HepG2 (cell line): Measurements from ENCODE around the gene DHX30. TPM values are rescaled to one million over a fixed set of nuclear protein-coding genes. Genes with fewer than 3 reads are reported as not detected.

Experiments used
- AKNA ChIP-seq: sonication (generic); formaldehyde crosslinking; IDR thresholded peaks from 2 replicates; pipeline ENCODE4 v1.4.0; 2020; ENCODE audit warnings: missing genetic modification reagents, borderline replicate concordance
- ARNT2 ChIP-seq: sonication (generic); formaldehyde crosslinking; IDR thresholded peaks from 2 replicates; pipeline ENCODE4 v1.8.0; 2022; ENCODE audit warnings: mild to moderate bottlenecking, low read depth, missing genetic modification reagents, moderate library complexity
- ATF4 ChIP-seq, 2 experiments: fragments of 450-650 bp in 1 of 2; sonication (generic) in 1 of 2; formaldehyde crosslinking; IDR thresholded peaks; 2 replicates each; pipeline versions ENCODE4 v1.5.0 to v1.8.0; 2020 to 2022; ENCODE audit warnings: mild to moderate bottlenecking in 1 of 2, missing genetic modification reagents in 1 of 2
- CEBPB ChIP-seq: IDR thresholded peaks from 2 replicates; pipeline ENCODE4 v1.6.1; 2011; ENCODE audit warnings: low read depth, low read length, improper control_type of control experiment, borderline replicate concordance
- ESRRA ChIP-seq: sonication (generic); formaldehyde crosslinking; IDR thresholded peaks from 2 replicates; pipeline ENCODE4 v1.5.1; 2020; ENCODE audit warnings: mild to moderate bottlenecking, low read depth, missing genetic modification reagents
- HDAC6 ChIP-seq: fragments of 200-600 bp; sonication (generic); IDR thresholded peaks from 2 replicates; pipeline ENCODE4 v1.7.0; 2017; ENCODE audit warnings: mild to moderate bottlenecking, antibody characterized with exemption, low read length, low read depth
- HOXA7 ChIP-seq: sonication (generic); formaldehyde crosslinking; IDR thresholded peaks from 2 replicates; pipeline ENCODE4 v1.8.1; 2022; ENCODE audit warnings: mild to moderate bottlenecking, missing genetic modification reagents, moderate library complexity
- IRF2 ChIP-seq: IDR thresholded peaks from 2 replicates; pipeline ENCODE4 v1.6.1; 2018; ENCODE audit warnings: missing genetic modification reagents, missing compliant biosample characterization
- KDM6A ChIP-seq: IDR thresholded peaks from 2 replicates; pipeline ENCODE4 v1.6.1; 2016; ENCODE audit warnings: low read depth
- MLX ChIP-seq: IDR thresholded peaks from 2 replicates; pipeline ENCODE4 v1.6.1; 2016
- NCOA1 ChIP-seq: sonication (generic); formaldehyde crosslinking; IDR thresholded peaks from 2 replicates; pipeline ENCODE4 v1.9.0; 2021; ENCODE audit warnings: missing genetic modification reagents
- RFXAP ChIP-seq: sonication (generic); formaldehyde crosslinking; IDR thresholded peaks from 2 replicates; pipeline ENCODE4 v1.4.0; 2020; ENCODE audit warnings: missing genetic modification reagents, borderline replicate concordance
- ZFY ChIP-seq: sonication (generic); formaldehyde crosslinking; IDR thresholded peaks from 2 replicates; pipeline ENCODE4 v1.4.0; 2020; ENCODE audit warnings: missing genetic modification reagents
- ZNF224 ChIP-seq: sonication (generic); formaldehyde crosslinking; IDR thresholded peaks from 2 replicates; pipeline ENCODE4 v1.5.0; 2020; ENCODE audit warnings: mild to moderate bottlenecking, missing genetic modification reagents
- ZNF3 ChIP-seq: IDR thresholded peaks from 2 replicates; pipeline ENCODE4 v1.7.0; 2017; ENCODE audit warnings: inconsistent platforms
- ZNF577 ChIP-seq: sonication (generic); formaldehyde crosslinking; IDR thresholded peaks from 2 replicates; pipeline ENCODE4 v1.4.0; 2020; ENCODE audit warnings: mild to moderate bottlenecking, low read depth, missing genetic modification reagents, borderline replicate concordance
- ZNF737 ChIP-seq: sonication (generic); formaldehyde crosslinking; IDR thresholded peaks from 2 replicates; pipeline ENCODE4 v1.5.0; 2020; ENCODE audit warnings: missing genetic modification reagents, mild to moderate bottlenecking, borderline replicate concordance
- polyA plus RNA-seq, 8 experiments: library from polyadenylated mRNA; depleted of rRNA in 3 of 8; stranded (reverse) in 7 of 8; unstranded in 1 of 8; fragments of >200 nt; fragmentation: Illumina TruSeq in 4 of 8; extraction: Trizol in 4 of 8; gene quantifications; 2 replicates each; pipeline versions ENCODE4 v1.2.1 to v1.2.3, GENCODE V29; 2011 to 2016; ENCODE audit warnings: low read depth in 4 of 8, missing spikeins in 1 of 8, mixed read lengths in 1 of 8; ENCODE audit not compliant: insufficient read depth in 1 of 8
- total RNA-seq, 5 experiments: library from RNA; depleted of rRNA; stranded (reverse); fragments of >200 nt; fragmentation: Illumina TruSeq; extraction: Trizol; gene quantifications; 2 replicates each; pipeline ENCODE4 v1.2.3, GENCODE V29; 2016; ENCODE audit warnings: low read depth in 1 of 5
- TF ChIP-seq, protein P1 (sequence below), 2 experiments: sonication (generic) in 1 of 2; formaldehyde crosslinking in 1 of 2; IDR thresholded peaks; 2 replicates each; pipeline versions ENCODE4 v1.4.0 to v1.6.1; 2016 to 2020; ENCODE audit warnings: borderline replicate concordance in 1 of 2, low read depth in 1 of 2, mild to moderate bottlenecking in 1 of 2, missing genetic modification reagents in 1 of 2

DHX30 gene
- total and polyA plus RNA-seq, 2 of the 13 experiments (the other 11 are each of a cell fraction or from before 2014, with no cell fraction given): 30.6 to 59.4 TPM

DNA sequence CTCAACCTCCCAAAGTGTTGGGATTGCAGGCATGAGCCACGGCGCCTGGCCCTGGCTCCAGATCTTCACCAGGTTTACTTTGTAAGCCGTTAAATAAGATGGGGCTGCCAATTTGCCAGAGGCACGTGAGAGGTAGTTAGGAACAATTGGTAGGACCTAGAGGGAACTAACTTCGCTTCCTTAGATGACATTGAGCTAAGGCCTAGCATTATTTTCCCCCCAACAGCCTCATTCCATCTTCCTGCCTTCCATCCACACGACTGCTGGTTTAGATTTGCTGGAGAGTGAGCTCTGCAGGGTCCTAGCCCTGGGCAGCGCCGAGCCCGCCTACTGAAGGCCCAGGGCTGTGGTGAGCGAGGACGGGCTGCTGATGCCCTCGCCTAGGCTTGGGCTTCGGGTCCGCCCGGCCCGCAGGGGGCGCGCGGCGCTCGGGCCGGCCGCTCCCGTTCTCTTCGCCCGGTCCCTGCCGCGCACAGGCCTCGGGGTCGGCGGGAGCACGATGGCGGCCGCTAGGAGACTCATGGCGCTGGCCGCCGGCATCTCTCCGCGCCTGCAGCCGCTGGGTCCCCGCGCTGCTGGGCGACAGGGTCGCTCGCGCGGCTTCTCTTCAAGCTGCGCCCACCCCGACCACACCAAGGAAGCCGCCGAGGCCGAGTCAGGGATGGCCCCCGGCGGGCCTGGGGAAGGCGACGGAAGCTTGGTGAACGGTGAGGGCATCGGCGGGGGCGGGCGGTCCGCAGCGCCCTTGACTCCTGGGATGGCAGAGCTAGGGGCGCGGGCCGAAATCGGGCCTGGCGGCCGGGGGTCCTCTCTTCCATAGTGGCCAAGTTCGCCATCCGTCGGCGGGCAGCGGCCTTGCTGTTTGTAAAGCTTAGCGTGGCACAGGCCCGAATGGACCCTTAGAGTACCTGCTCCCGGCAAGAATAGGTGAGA is 21.9 kb downstream of the DHX30 start (continued):
- no peak for TF ChIP-seq CEBPB
- TF ChIP-seq ZNF577 (CRISPR knock-in tag): no peak
- TF ChIP-seq RFXAP (CRISPR knock-in tag): no peak
- peak; percentile 85 for TF ChIP-seq ARNT2 (CRISPR knock-in tag)
- TF ChIP-seq IRF2 (CRISPR knock-in tag): peak; percentile 51; the same call in 1 of the 2 replicates
- TF ChIP-seq HOXA7 (CRISPR knock-in tag): no peak
- TF ChIP-seq ZFY: peak; percentile 100
- TF ChIP-seq ATF4 (CRISPR knock-in tag; IDR thresholded peaks at IDR 0.05): peak in 1 of 2 experiments; percentile 27; a peak in 1 of 4 replicates
- no peak for TF ChIP-seq AKNA (CRISPR knock-in tag)
- no peak for TF ChIP-seq MLX
- no peak for TF ChIP-seq HDAC6
- no peak for TF ChIP-seq NCOA1 (CRISPR knock-in tag)
- TF ChIP-seq ZNF737: no peak
- no peak for TF ChIP-seq KDM6A (CRISPR knock-in tag)
- peak; percentile 65 for TF ChIP-seq ZNF224 (CRISPR knock-in tag)
- TF ChIP-seq, protein P1, sequence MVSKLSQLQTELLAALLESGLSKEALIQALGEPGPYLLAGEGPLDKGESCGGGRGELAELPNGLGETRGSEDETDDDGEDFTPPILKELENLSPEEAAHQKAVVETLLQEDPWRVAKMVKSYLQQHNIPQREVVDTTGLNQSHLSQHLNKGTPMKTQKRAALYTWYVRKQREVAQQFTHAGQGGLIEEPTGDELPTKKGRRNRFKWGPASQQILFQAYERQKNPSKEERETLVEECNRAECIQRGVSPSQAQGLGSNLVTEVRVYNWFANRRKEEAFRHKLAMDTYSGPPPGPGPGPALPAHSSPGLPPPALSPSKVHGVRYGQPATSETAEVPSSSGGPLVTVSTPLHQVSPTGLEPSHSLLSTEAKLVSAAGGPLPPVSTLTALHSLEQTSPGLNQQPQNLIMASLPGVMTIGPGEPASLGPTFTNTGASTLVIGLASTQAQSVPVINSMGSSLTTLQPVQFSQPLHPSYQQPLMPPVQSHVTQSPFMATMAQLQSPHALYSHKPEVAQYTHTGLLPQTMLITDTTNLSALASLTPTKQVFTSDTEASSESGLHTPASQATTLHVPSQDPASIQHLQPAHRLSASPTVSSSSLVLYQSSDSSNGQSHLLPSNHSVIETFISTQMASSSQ (IDR thresholded peaks at IDR 0.05; ENCODE audit: low read depth): no peak
- TF ChIP-seq, protein P1 (CRISPR knock-in tag; IDR thresholded peaks at IDR 0.05; ENCODE audit: borderline replicate concordance): peak; percentile 71
- no peak for TF ChIP-seq ZNF3
- TF ChIP-seq ESRRA (CRISPR knock-in tag): peak; percentile 88; the same call in 1 of the 2 replicates
